Panc1 (cell line): ENCODE measurements around the gene KRT72. TPM values are rescaled to one million over a fixed set of nuclear protein-coding genes. Genes with fewer than 3 reads are reported as not detected.

ENCODE experiments used
- ATAC-seq: fragments of 200-7000 bp; cut with Tn5 transposase; 2 replicates; pipeline ENCODE4 v1.9.1; 2020; ENCODE audit warnings: mild to moderate bottlenecking, moderate library complexity
- BruUV-seq: library from RNA; stranded (reverse); fragments of 400-500 nt; replicated peaks from 2 replicates; lab custom pipeline; 2021; lab: Mats Ljungman, UMichigan
- CTCF ChIA-PET: fragments of 300-600 bp; sonication (Branson Sonifier 250); formaldehyde crosslinking; loops from one replicate; lab custom pipeline; 2022; ENCODE audit warnings: antibody characterized with exemption; lab: Charles Lee
- POLR2A ChIA-PET: fragments of 300-600 bp; sonication (Branson Sonifier 250); formaldehyde crosslinking; loops from one replicate; lab custom pipeline; 2022; ENCODE audit warnings: antibody characterized with exemption; lab: Charles Lee
- DNase-seq: peaks from one replicate; pipeline ENCODE4 v3.0.0-alpha.2; 2010; ENCODE audit warnings: low read depth, low spot score
- H3K27ac ChIP-seq: 2 replicates; pipeline ENCODE4 v1.5.1; 2011; ENCODE audit warnings: mild to moderate bottlenecking, low read length, inconsistent platforms
- H3K27me3 ChIP-seq: fragments of 200-500 bp; sonication (Bioruptor generic); 2 replicates; pipeline ENCODE4 v1.6.0; 2014; ENCODE audit warnings: low read length, inconsistent platforms; ENCODE audit not compliant: control insufficient read depth, insufficient read depth
- H3K36me3 ChIP-seq: fragments of 200-500 bp; sonication (Bioruptor generic); 2 replicates; pipeline ENCODE4 v1.5.1; 2014; ENCODE audit warnings: inconsistent platforms, mild to moderate bottlenecking, low read length, moderate library complexity; ENCODE audit not compliant: control insufficient read depth, insufficient read depth
- H3K4me1 ChIP-seq: 2 replicates; pipeline ENCODE4 v1.5.1; 2011; ENCODE audit warnings: inconsistent platforms, mild to moderate bottlenecking, low read length, moderate library complexity; ENCODE audit not compliant: control insufficient read depth, insufficient read depth
- H3K4me3 ChIP-seq, 2 experiments: 2 replicates each; pipeline ENCODE4 v1.5.1; 2011 to 2012; ENCODE audit warnings: low read depth in 2 of 2, low read length in 2 of 2, mild to moderate bottlenecking in 2 of 2, inconsistent platforms in 1 of 2, moderate library complexity in 1 of 2
- H3K9me3 ChIP-seq: fragments of 200-500 bp; sonication (Bioruptor generic); 2 replicates; pipeline ENCODE4 v1.5.1; 2014; ENCODE audit warnings: low read depth, mild to moderate bottlenecking, inconsistent platforms, low read length, moderate library complexity; ENCODE audit not compliant: control insufficient read depth, insufficient read depth
- POLR2AphosphoS5 ChIP-seq: IDR thresholded peaks from 2 replicates; pipeline ENCODE4 v1.6.1; 2012; ENCODE audit warnings: mild to moderate bottlenecking, low read depth, low read length, moderate library complexity
- SIN3A ChIP-seq: IDR thresholded peaks from 2 replicates; pipeline ENCODE4 v1.6.1; 2012; ENCODE audit warnings: low read depth, mild to moderate bottlenecking, low read length, moderate library complexity, borderline replicate concordance; ENCODE audit not compliant: insufficient read depth
- TCF7L2 ChIP-seq: IDR thresholded peaks from 2 replicates; pipeline ENCODE4 v1.6.1; 2011; ENCODE audit warnings: mild to moderate bottlenecking, low read depth, low read length, inconsistent platforms
- in situ Hi-C: cut with HindIII; loops from 2 replicates; pipeline ENCODE4 v1.10.0; 2016; ENCODE audit warnings: low sequenced_read_pairs, low pct_unique_long_range_greater_than_20kb
- intact Hi-C: fragments of 100-400 bp; cut with micrococcal nuclease; formaldehyde crosslinking; loops from one replicate; pipeline ENCODE4 v1.10.0; 2022; ENCODE audit not compliant: unreplicated experiment
- total RNA-seq: library from RNA; stranded (reverse); gene quantifications from one replicate; pipeline ENCODE4 v1.2.1, GENCODE V29; 2021; ENCODE audit not compliant: unreplicated experiment
- TF ChIP-seq, protein P1 (sequence below): fragments of 450-650 bp; IDR thresholded peaks from 2 replicates; pipeline ENCODE4 v1.5.1; 2017; ENCODE audit warnings: mild to moderate bottlenecking
- TF ChIP-seq, protein P2 (sequence below), 2 experiments: IDR thresholded peaks; 2 replicates each; pipeline ENCODE4 v1.6.1; 2011 to 2012; ENCODE audit warnings: low read depth in 2 of 2, control low read depth in 1 of 2, low read length in 1 of 2, mild to moderate bottlenecking in 1 of 2, moderate library complexity in 1 of 2; ENCODE audit not compliant: insufficient read depth in 1 of 2

Gene KRT72
- total RNA-seq, 1 experiment from 2014 or later: not detected

DNA sequence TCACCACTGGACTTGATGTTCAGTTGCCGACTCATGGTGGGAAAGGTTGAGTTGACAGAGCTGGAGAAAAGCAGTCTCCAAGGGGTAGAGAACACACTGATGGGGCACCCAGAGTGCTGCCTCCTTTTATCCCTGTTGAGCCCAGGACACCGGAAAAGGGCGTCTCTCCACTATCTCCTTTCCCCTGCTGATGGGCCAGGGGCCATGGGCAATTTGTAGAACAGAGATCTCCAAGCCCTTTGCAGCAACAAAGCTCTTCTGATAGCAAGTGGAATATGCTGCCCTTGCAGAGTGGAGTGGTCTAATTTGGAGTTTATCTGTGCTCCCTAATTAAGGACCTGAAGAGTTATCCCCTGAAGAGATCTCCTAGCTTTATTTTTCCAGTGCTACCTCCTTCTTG, 27.5 kb downstream of the KRT72 start, which contains the start of gene KRT74:
KRT74 (minus strand) TSS at position 101 of the 400 bp plus-strand sequence; CDS start at position 35, 66 bp downstream.
- Histone ChIP-seq H3K9me3 (no peaks in the 10 kb centered on the region), H3K36me3 (no peaks in the 10 kb centered on the region), H3K27me3 (peaks cover 7% of the 10 kb centered on the region; the same call in 1 of the 2 replicates), H3K4me3 (no peak within 1 kb of the TSS), H3K4me1 (no peaks in the 10 kb centered on the region), H3K27ac (no peak within 1 kb of the TSS)
- in situ Hi-C loops: no loop called here
- ChIA-PET POLR2A (no interaction called here), CTCF (no interaction called here)
- BruUV-seq: no TSS peak
- no peak for DNase-seq
- no peak for ATAC-seq
- no peak for TF ChIP-seq POLR2AphosphoS5
- no peak for TF ChIP-seq TCF7L2
- TF ChIP-seq, protein P1, sequence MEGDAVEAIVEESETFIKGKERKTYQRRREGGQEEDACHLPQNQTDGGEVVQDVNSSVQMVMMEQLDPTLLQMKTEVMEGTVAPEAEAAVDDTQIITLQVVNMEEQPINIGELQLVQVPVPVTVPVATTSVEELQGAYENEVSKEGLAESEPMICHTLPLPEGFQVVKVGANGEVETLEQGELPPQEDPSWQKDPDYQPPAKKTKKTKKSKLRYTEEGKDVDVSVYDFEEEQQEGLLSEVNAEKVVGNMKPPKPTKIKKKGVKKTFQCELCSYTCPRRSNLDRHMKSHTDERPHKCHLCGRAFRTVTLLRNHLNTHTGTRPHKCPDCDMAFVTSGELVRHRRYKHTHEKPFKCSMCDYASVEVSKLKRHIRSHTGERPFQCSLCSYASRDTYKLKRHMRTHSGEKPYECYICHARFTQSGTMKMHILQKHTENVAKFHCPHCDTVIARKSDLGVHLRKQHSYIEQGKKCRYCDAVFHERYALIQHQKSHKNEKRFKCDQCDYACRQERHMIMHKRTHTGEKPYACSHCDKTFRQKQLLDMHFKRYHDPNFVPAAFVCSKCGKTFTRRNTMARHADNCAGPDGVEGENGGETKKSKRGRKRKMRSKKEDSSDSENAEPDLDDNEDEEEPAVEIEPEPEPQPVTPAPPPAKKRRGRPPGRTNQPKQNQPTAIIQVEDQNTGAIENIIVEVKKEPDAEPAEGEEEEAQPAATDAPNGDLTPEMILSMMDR: no peak
- TF ChIP-seq, protein P2, sequence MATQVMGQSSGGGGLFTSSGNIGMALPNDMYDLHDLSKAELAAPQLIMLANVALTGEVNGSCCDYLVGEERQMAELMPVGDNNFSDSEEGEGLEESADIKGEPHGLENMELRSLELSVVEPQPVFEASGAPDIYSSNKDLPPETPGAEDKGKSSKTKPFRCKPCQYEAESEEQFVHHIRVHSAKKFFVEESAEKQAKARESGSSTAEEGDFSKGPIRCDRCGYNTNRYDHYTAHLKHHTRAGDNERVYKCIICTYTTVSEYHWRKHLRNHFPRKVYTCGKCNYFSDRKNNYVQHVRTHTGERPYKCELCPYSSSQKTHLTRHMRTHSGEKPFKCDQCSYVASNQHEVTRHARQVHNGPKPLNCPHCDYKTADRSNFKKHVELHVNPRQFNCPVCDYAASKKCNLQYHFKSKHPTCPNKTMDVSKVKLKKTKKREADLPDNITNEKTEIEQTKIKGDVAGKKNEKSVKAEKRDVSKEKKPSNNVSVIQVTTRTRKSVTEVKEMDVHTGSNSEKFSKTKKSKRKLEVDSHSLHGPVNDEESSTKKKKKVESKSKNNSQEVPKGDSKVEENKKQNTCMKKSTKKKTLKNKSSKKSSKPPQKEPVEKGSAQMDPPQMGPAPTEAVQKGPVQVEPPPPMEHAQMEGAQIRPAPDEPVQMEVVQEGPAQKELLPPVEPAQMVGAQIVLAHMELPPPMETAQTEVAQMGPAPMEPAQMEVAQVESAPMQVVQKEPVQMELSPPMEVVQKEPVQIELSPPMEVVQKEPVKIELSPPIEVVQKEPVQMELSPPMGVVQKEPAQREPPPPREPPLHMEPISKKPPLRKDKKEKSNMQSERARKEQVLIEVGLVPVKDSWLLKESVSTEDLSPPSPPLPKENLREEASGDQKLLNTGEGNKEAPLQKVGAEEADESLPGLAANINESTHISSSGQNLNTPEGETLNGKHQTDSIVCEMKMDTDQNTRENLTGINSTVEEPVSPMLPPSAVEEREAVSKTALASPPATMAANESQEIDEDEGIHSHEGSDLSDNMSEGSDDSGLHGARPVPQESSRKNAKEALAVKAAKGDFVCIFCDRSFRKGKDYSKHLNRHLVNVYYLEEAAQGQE (IDR thresholded peaks at IDR 0.05; ENCODE audit: insufficient read depth in 1 of 2, low read depth in 2 of 2, low read length in 1 of 2): no peak
- no peak for TF ChIP-seq SIN3A
- intact Hi-C loops: no loop called here

- no peak overlapping the region for H3K4me3 ChIP-seq
- DNase-seq: no peak
- CTCF ChIA-PET: no interaction called here
- H3K36me3 ChIP-seq: no peaks in the 10 kb centered on the region
- in situ Hi-C loops (no loop called here), intact Hi-C loops (no loop called here)
- H3K27me3 ChIP-seq: peaks cover 7% of the 10 kb centered on the region; the same call in 1 of the 2 replicates
- no peaks in the 10 kb centered on the region for H3K9me3 ChIP-seq
- no TSS peak for BruUV-seq
- POLR2A ChIA-PET: no interaction called here
- no peak for TF ChIP-seq TCF7L2
- TF ChIP-seq, protein P1: no peak
- H3K4me1 ChIP-seq: no peaks in the 10 kb centered on the region
- H3K27ac ChIP-seq: no peak overlapping the region
- no peak for ATAC-seq
Measured at GRCh38 chr12:52573306-52573705, 28.0 kb downstream of the KRT72 start.
